ENCODE results near the gene AKR1C3. TPM values are rescaled to one million over a fixed set of nuclear protein-coding genes. Genes with fewer than 3 reads are reported as not detected.

Gene AKR1C3
- total RNA-seq, 2 donors from 2014 or later, result 6.5 to 12.8 TPM

DNA sequence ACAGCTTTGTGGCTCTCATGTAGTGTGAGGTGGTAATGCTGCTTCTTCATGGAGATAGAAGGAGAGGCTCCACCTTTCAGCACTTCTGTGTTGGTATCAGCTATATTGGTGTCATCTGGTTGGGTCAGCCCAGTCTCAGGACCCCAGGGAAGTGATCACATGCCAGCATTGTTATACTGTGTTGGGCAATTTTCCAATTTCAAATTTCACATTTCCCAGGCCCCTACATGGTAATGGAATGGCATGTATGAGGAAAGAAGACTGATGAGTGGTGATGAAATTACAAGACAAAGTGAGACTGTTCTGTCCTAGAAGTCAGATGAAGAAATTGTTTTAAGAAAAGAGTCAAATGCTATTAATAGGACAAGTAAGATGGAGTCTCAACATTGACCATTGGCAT is 3.7 kb upstream of the AKR1C3 start:
- Histone ChIP-seq H3K9me3 (no peaks in the 10 kb centered on the region), H3K4me1 (replicated peaks) (no peaks in the 10 kb centered on the region), H3K36me3 (no peaks in the 10 kb centered on the region), H3K4me3 (no peak overlapping the region), H3K27me3 (replicated peaks; ENCODE audit: insufficient read depth) (no peaks in the 10 kb centered on the region), H3K27ac (no peak overlapping the region)
- no peak for DNase-seq (ENCODE audit: low spot score)
- TF ChIP-seq POLR2AphosphoS5 (IDR thresholded peaks at IDR 0.05) (no peak), POLR2A (IDR thresholded peaks at IDR 0.05) (no peak), CTCF (IDR thresholded peaks at IDR 0.05) (no peak)
- intact Hi-C loops (cut with DNase I), result loop anchor here (5.0 to 10.0 kb wide), 3 partner anchors 48 to 294 kb away; no protein-coding TSS in a partner anchor

DNA sequence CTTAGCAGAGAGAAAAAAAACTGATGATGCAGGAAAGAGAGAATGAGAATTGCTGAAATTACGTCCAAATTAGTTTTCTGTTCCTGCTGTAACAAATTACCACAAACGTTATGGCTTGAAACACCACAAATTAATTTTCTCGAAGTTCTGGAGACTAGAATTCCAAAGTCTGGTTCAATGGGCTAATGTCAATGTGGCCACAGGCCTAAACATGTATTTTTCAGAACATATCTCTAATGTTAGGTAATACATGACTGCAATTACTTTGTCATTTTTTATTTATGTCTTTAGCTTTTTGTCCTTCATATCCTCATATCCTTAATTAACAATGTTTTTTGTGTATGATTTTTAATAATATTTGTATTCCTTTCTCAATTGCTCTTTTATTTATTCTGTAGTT is 3.0 kb upstream of the AKR1C3 start:
- no peaks in the 10 kb centered on the region for H3K9me3 ChIP-seq
- no peak for TF ChIP-seq POLR2A (IDR thresholded peaks at IDR 0.05)
- TF ChIP-seq POLR2AphosphoS5 (IDR thresholded peaks at IDR 0.05), result no peak
- TF ChIP-seq CTCF (IDR thresholded peaks at IDR 0.05), result no peak
- H3K27ac ChIP-seq, result no peak overlapping the region
- no peaks in the 10 kb centered on the region for H3K36me3 ChIP-seq
- H3K4me1 ChIP-seq (replicated peaks), result no peaks in the 10 kb centered on the region
- no peak for DNase-seq (ENCODE audit: low spot score)
- intact Hi-C loops (cut with DNase I), result loop anchor here (5.0 to 10.0 kb wide), 3 partner anchors 49 to 294 kb away; no protein-coding TSS in a partner anchor
- 88% methylated on average over 3 of the region's 3 CpGs for WGBS
- H3K4me3 ChIP-seq, result no peak overlapping the region
- no peaks in the 10 kb centered on the region for H3K27me3 ChIP-seq (replicated peaks; ENCODE audit: insufficient read depth)

DNA sequence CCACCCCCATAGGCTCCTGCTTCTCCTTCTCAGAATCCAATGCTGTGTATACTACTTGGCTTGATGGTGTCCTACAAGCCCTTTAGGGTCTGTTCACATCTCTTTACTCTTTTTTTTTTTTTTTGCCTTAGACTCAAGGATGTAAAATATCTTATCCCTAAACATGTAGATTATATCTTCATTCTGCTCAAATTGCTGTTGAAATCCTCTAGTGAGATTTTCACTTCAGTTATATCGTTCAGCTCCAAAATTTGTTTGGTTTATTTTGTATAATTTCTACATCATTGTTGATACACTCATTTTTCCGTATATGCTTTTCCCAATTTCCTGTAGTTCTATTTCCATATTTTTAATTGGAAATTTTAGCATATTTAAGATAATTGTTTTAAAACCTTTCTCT is 1.8 kb upstream of the AKR1C3 start:
- Histone ChIP-seq H3K27ac (no peak overlapping the region), H3K36me3 (no peaks in the 10 kb centered on the region), H3K27me3 (replicated peaks; ENCODE audit: insufficient read depth) (no peaks in the 10 kb centered on the region), H3K9me3 (no peaks in the 10 kb centered on the region), H3K4me1 (replicated peaks) (no peaks in the 10 kb centered on the region), H3K4me3 (no peak overlapping the region)
- 93% methylated on average over 2 of the region's 2 CpGs for WGBS
- DNase-seq (ENCODE audit: low spot score), result no peak
- TF ChIP-seq POLR2AphosphoS5 (IDR thresholded peaks at IDR 0.05) (no peak), CTCF (IDR thresholded peaks at IDR 0.05) (no peak), POLR2A (IDR thresholded peaks at IDR 0.05) (no peak)
- intact Hi-C loops (cut with DNase I), result loop anchor here (5.0 to 10.0 kb wide), 3 partner anchors 50 to 292 kb away; no protein-coding TSS in a partner anchor

- intact Hi-C loops (cut with DNase I), result loop anchor here (5.0 to 10.0 kb wide), 3 partner anchors 51 to 292 kb away; no protein-coding TSS in a partner anchor
- Histone ChIP-seq H3K9me3 (no peaks in the 10 kb centered on the region), H3K27me3 (replicated peaks; ENCODE audit: insufficient read depth) (no peaks in the 10 kb centered on the region), H3K36me3 (no peaks in the 10 kb centered on the region), H3K4me3 (no peak overlapping the region), H3K27ac (no peak overlapping the region), H3K4me1 (replicated peaks) (no peaks in the 10 kb centered on the region)
- no peak for DNase-seq (ENCODE audit: low spot score)
- TF ChIP-seq POLR2AphosphoS5 (IDR thresholded peaks at IDR 0.05) (no peak), CTCF (IDR thresholded peaks at IDR 0.05) (no peak), POLR2A (IDR thresholded peaks at IDR 0.05) (no peak)
- WGBS, result 82% methylated on average over 6 of the region's 6 CpGs
Measured at GRCh38 chr10:5092848-5093790, 1.1 kb upstream of the AKR1C3 start.

Data from prostate gland (tissue), 2 donors.